Liver (tissue), 9 donors: ENCODE results near the gene IREB2. TPM values are rescaled to one million over a fixed set of nuclear protein-coding genes. Genes with fewer than 3 reads are reported as not detected.
"Not testable (repeated sequence)": the region's sequence is repeated elsewhere in the genome, so short reads cannot be mapped to it uniquely, and the experiment has no call there.

ENCODE experiments used
- DNase-seq: peaks from one replicate; pipeline ENCODE4 v3.0.0-alpha.2; 2017; ENCODE audit warnings: low spot score
- H3K27ac ChIP-seq, 2 donors: one replicate each; pipeline ENCODE4 v1.7.0; 2013; ENCODE audit warnings: inconsistent platforms in 2 of 2, low read length in 2 of 2, control low read depth in 1 of 2, low read depth in 1 of 2, mild to moderate bottlenecking in 1 of 2
- H3K27me3 ChIP-seq, 4 donors: one replicate each; pipeline versions ENCODE4 v1.6.1 to v1.7.0; 2013; ENCODE audit warnings: low read length in 3 of 4, inconsistent platforms in 1 of 4, mild to moderate bottlenecking in 1 of 4, moderate library complexity in 1 of 4; ENCODE audit not compliant: control insufficient read depth in 4 of 4, insufficient read depth in 4 of 4
- H3K36me3 ChIP-seq, 4 donors: one replicate each; pipeline versions ENCODE4 v1.6.1 to v1.7.0; 2013; ENCODE audit warnings: low read length in 3 of 4, mild to moderate bottlenecking in 3 of 4, low read depth in 1 of 4, moderate library complexity in 1 of 4; ENCODE audit not compliant: control insufficient read depth in 4 of 4, insufficient read depth in 3 of 4
- H3K4me1 ChIP-seq, 4 donors: one replicate each; pipeline versions ENCODE4 v1.6.1 to v1.7.0; 2013; ENCODE audit warnings: low read length in 3 of 4, mild to moderate bottlenecking in 3 of 4, moderate library complexity in 1 of 4; ENCODE audit not compliant: control insufficient read depth in 4 of 4, insufficient read depth in 4 of 4
- H3K4me3 ChIP-seq, 3 donors: one replicate each; pipeline versions ENCODE4 v1.6.1 to v1.7.0; 2013; ENCODE audit warnings: low read length in 3 of 3, control low read depth in 1 of 3, low read depth in 1 of 3, mild to moderate bottlenecking in 1 of 3
- H3K9ac ChIP-seq, 2 donors: one replicate each; pipeline ENCODE4 v1.7.0; 2013; ENCODE audit warnings: low read length in 2 of 2, mild to moderate bottlenecking in 2 of 2, moderate library complexity in 2 of 2, control low read depth in 1 of 2, low read depth in 1 of 2
- H3K9me3 ChIP-seq, 4 donors: one replicate each; pipeline versions ENCODE4 v1.6.1 to v1.7.0; 2013; ENCODE audit warnings: low read length in 3 of 4; ENCODE audit not compliant: control insufficient read depth in 4 of 4
- CTCF ChIP-seq: fragments of 150-350 bp; IDR thresholded peaks from 2 replicates; pipeline ENCODE4 v1.5.1; 2017; ENCODE audit warnings: improper control_type of control experiment, low read depth, low read length; ENCODE audit not compliant: missing input control
- EGR1 ChIP-seq, 2 donors: IDR thresholded peaks; 2 replicates each; pipeline ENCODE4 v1.6.1; 2016 to 2018; ENCODE audit warnings: antibody characterized with exemption in 2 of 2, low read depth in 2 of 2
- FOXA1 ChIP-seq: IDR thresholded peaks from 2 replicates; pipeline ENCODE4 v1.6.1; 2016; ENCODE audit warnings: antibody characterized with exemption
- FOXA2 ChIP-seq: IDR thresholded peaks from 2 replicates; pipeline ENCODE4 v1.6.1; 2016; ENCODE audit warnings: antibody characterized with exemption
- GABPA ChIP-seq, 2 donors: IDR thresholded peaks in 1 of 2; conservative IDR thresholded peaks in 1 of 2; 2 replicates each; pipeline ENCODE4 v1.6.1; 2016; ENCODE audit warnings: antibody characterized with exemption in 2 of 2, mild to moderate bottlenecking in 1 of 2, moderate library complexity in 1 of 2
- HNF4A ChIP-seq, 2 donors: conservative IDR thresholded peaks; 2 replicates each; pipeline ENCODE4 v1.6.1; 2016; ENCODE audit warnings: antibody characterized with exemption in 2 of 2, mild to moderate bottlenecking in 2 of 2
- HNF4G ChIP-seq: IDR thresholded peaks from 2 replicates; pipeline ENCODE4 v1.6.1; 2016; ENCODE audit warnings: antibody characterized with exemption
- JUND ChIP-seq, 2 donors: IDR thresholded peaks; 2 replicates each; pipeline ENCODE4 v1.6.1; 2016; ENCODE audit warnings: antibody characterized with exemption in 2 of 2
- NR2F2 ChIP-seq: IDR thresholded peaks from 2 replicates; pipeline ENCODE4 v1.6.1; 2016; ENCODE audit warnings: antibody characterized with exemption
- RAD21 ChIP-seq, 2 donors: IDR thresholded peaks; 2 replicates each; pipeline ENCODE4 v1.6.1; 2016; ENCODE audit warnings: antibody characterized with exemption in 2 of 2, mild to moderate bottlenecking in 2 of 2
- RXRA ChIP-seq, 2 donors: IDR thresholded peaks; 2 replicates each; pipeline ENCODE4 v1.6.1; 2017 to 2018; ENCODE audit warnings: antibody characterized with exemption in 2 of 2, mild to moderate bottlenecking in 1 of 2
- TAF1 ChIP-seq: conservative IDR thresholded peaks from 2 replicates; pipeline ENCODE4 v1.6.1; 2016; ENCODE audit warnings: antibody characterized with exemption, mild to moderate bottlenecking
- YY1 ChIP-seq: IDR thresholded peaks from 2 replicates; pipeline ENCODE4 v1.6.1; 2016; ENCODE audit warnings: antibody characterized with exemption, mild to moderate bottlenecking
- ZBTB33 ChIP-seq: IDR thresholded peaks from 2 replicates; pipeline ENCODE4 v1.6.1; 2016; ENCODE audit warnings: antibody characterized with exemption
- WGBS: extraction: QIAGEN DNeasy Blood & Tissue Kit; methylation state at CpG from one replicate; pipeline ENCODE4 v1.1.7; 2013; 5-methylcytosine and 5-hydroxymethylcytosine counted together
- polyA plus RNA-seq, 2 donors: library from polyadenylated mRNA; stranded (reverse) in 1 of 2; unstranded in 1 of 2; fragments of 200-250 nt in 1 of 2; fragments of >200 nt in 1 of 2; fragmentation: Nextera tagmentation in 1 of 2; extraction: Ambion mirVana in 1 of 2; gene quantifications; one replicate each; pipeline versions ENCODE4 v1.2.1 to v1.2.3, GENCODE V29; 2013 to 2015
- total RNA-seq, 2 donors: library from RNA; depleted of rRNA; stranded (reverse); fragments of >200 nt; gene quantifications; one replicate each; pipeline ENCODE4 v1.2.3, GENCODE V29; 2014
- TF ChIP-seq, protein P1 (sequence below): IDR thresholded peaks from 2 replicates; pipeline ENCODE4 v1.6.1; 2016; ENCODE audit warnings: antibody characterized with exemption
- TF ChIP-seq, protein P2 (sequence below): IDR thresholded peaks from 2 replicates; pipeline ENCODE4 v1.6.1; 2016; ENCODE audit warnings: antibody characterized with exemption, mild to moderate bottlenecking
- TF ChIP-seq, protein P3 (sequence below): IDR thresholded peaks from 2 replicates; pipeline ENCODE4 v1.6.1; 2016; ENCODE audit warnings: antibody characterized with exemption
- donor health status: healthy.
- donor health status: healthy.
- donor health status: healthy.
- donor health status: healthy.
- donor health status: healthy.

Gene IREB2
- total and polyA plus RNA-seq, 4 donors, result 7.0 to 51.4 (median 17.0) TPM

DNA sequence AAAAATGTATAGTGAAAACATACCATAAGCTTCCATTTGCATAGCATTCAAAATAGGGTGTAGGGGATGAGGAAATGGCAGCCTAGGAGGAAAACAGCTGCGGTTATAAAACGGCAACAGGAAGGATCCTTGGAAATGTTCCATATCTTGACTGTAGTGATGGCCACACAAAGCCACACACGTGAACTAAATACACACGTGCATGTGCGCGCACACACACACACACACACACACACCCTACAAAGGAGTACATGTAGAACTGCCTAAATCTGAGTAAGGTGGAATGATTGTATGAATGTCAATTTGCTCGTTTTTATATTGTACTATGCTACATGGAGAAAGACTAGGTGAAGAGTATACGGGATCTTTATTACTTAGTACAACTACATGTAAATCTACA is 3.9 kb upstream of the IREB2 start (continued):
- TF ChIP-seq FOXA2, result no peak

DNA sequence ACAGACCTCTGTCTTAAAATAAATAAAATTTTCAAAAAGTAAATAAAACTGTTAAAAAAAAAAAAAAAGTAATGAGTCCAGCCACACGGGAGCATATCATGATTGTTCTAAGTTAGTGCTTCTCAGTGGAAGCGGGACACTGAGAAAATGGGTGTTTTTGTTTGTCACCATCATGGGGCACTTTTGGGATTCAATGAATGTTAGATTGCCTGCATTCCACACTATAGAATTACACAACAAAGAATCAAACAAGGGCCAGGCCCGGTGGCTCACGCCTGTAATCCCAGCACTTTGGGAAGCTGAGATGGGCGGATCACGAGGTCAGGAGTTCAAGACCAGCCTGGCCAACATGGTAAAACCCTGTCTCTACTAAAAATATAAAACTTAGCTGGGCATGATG is 3.3 kb upstream of the IREB2 start:
- not testable (repeated sequence) for H3K27me3 ChIP-seq, DNase-seq, H3K4me3 ChIP-seq, H3K36me3 ChIP-seq, H3K9ac ChIP-seq, H3K9me3 ChIP-seq, H3K27ac ChIP-seq
- whole genome bisulfite sequencing, result 66% methylated on average over 6 of the region's 6 CpGs
- peaks cover 0 to 23% (median 12%) of the 10 kb centered on the region in 4 donors for H3K4me1 ChIP-seq

DNA sequence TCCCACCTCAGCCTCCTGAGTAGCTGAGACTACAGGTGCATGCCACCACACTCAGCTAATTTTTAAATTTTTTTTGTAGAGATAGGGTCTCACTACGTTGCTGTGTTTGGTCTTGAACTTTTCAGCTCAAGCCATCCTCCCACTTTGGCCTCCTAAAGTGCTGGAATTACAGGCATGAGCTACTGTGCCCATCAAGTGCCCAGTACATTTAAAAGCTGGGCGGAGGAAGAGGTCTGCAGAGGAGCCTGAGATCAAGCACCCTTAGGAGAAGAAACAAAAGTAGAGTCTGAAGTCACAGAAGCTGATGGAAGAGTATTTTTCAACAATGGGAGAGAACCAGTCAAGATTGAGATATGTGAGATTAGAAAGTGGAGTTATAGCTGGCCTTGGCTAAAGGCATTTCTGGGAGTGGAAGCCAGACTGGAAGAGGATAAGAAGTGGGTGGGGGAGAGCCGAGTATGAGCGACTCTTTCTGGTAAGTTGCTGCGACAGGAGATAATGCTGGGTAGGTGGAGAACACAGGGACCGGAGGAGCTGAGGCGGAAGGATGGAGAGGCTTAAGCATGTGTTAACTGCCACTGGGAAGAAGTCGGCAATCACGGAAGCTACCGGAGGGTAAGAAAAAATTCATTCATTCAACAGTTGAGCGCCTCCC is 782 bp upstream of the IREB2 start:
- TF ChIP-seq, protein P1, sequence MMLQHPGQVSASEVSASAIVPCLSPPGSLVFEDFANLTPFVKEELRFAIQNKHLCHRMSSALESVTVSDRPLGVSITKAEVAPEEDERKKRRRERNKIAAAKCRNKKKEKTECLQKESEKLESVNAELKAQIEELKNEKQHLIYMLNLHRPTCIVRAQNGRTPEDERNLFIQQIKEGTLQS, result no peak
- Histone ChIP-seq H3K4me3 (peak overlapping the region; percentile 51 to 93 (median 76)), H3K9me3 (no peaks in the 10 kb centered on the region), H3K27me3 (no peaks in the 10 kb centered on the region), H3K9ac (peak overlapping the region; percentile 18 to 91), H3K4me1 (peaks cover 2 to 22% (median 21%) of the 10 kb centered on the region in 4 donors), H3K36me3 (peaks cover 0 to 11% (median 6%) of the 10 kb centered on the region in 4 donors), H3K27ac (peak overlapping the region; percentile 69 to 74)
- 21% methylated on average over 11 of the region's 11 CpGs for WGBS
- DNase-seq, result no peak

DNA sequence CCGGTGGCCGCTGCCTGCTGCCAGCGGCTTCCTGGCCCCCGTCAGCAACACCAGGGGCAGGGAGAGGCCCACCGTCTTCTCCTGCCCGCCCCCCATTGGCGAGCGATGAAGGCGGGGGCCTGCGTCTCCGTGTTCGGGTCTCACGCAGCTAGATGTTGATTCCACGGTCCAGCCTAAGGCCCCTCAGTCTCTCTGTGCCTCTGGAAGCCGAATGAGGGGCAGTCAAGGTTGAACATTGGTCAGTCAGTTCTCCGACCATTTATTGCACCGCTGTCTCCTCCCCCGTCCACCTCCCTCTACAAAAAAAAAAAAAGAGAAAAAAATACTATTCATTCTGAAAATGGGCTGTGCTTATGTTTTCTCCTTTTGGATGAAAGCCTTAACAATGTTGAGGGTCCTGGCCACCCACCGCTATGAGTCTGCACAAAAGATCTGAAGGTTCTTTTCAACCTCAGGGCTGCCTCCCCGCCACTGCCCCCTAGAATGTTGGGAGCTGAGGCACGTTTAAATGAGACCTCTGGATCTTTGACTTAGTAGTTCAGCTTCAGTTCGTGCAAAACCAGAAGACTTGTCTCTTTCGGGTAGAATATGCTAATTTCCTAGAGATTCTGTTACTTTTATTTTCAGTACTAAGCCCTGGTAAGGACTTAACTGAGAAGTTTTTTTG is 736 bp downstream of the IREB2 start:
- peaks cover 2 to 21% (median 20%) of the 10 kb centered on the region in 4 donors for H3K4me1 ChIP-seq
- TF ChIP-seq HNF4G (no peak), YY1 (no peak), FOXA2 (no peak), GABPA (IDR thresholded peaks at IDR 0.05 in 1 of 2, conservative IDR thresholded peaks at IDR 0.05 in 1 of 2) (no peak), RAD21 (IDR thresholded peaks at IDR 0.05) (no peak), JUND (IDR thresholded peaks at IDR 0.05) (no peak), FOXA1 (no peak), CTCF (no peak), RXRA (IDR thresholded peaks at IDR 0.05) (no peak), EGR1 (IDR thresholded peaks at IDR 0.05; ENCODE audit: low read depth in 2 of 2) (no peak), HNF4A (conservative IDR thresholded peaks at IDR 0.05) (no peak), TAF1 (no peak), NR2F2 (no peak), ZBTB33 (no peak)
- TF ChIP-seq, protein P2, sequence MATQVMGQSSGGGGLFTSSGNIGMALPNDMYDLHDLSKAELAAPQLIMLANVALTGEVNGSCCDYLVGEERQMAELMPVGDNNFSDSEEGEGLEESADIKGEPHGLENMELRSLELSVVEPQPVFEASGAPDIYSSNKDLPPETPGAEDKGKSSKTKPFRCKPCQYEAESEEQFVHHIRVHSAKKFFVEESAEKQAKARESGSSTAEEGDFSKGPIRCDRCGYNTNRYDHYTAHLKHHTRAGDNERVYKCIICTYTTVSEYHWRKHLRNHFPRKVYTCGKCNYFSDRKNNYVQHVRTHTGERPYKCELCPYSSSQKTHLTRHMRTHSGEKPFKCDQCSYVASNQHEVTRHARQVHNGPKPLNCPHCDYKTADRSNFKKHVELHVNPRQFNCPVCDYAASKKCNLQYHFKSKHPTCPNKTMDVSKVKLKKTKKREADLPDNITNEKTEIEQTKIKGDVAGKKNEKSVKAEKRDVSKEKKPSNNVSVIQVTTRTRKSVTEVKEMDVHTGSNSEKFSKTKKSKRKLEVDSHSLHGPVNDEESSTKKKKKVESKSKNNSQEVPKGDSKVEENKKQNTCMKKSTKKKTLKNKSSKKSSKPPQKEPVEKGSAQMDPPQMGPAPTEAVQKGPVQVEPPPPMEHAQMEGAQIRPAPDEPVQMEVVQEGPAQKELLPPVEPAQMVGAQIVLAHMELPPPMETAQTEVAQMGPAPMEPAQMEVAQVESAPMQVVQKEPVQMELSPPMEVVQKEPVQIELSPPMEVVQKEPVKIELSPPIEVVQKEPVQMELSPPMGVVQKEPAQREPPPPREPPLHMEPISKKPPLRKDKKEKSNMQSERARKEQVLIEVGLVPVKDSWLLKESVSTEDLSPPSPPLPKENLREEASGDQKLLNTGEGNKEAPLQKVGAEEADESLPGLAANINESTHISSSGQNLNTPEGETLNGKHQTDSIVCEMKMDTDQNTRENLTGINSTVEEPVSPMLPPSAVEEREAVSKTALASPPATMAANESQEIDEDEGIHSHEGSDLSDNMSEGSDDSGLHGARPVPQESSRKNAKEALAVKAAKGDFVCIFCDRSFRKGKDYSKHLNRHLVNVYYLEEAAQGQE, result no peak
- TF ChIP-seq, protein P1, result no peak
- TF ChIP-seq, protein P3, sequence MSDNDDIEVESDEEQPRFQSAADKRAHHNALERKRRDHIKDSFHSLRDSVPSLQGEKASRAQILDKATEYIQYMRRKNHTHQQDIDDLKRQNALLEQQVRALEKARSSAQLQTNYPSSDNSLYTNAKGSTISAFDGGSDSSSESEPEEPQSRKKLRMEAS, result no peak

More for the DNA sequence above, 736 bp downstream of the IREB2 start:
- H3K27ac ChIP-seq, result peak overlapping the region; percentile 85 to 87
- H3K4me3 ChIP-seq, result peak overlapping the region; percentile 86 to 92 (median 86)
- DNase-seq, result peak; percentile 46
- 0% methylated on average over 23 of the region's 23 CpGs for WGBS
- H3K9me3 ChIP-seq, result no peaks in the 10 kb centered on the region
- H3K36me3 ChIP-seq, result peaks cover under 1 to 14% (median 10%) of the 10 kb centered on the region in 4 donors
- H3K27me3 ChIP-seq, result no peaks in the 10 kb centered on the region
- H3K9ac ChIP-seq, result peak overlapping the region; percentile 89 to 94
